GM12878 (cell line): ENCODE data around the gene RACK1. TPM values are rescaled to one million over a fixed set of nuclear protein-coding genes. Genes with fewer than 3 reads are reported as not detected.

Experiments
- CREB1 ChIP-seq: IDR thresholded peaks from 2 replicates; pipeline ENCODE4 v1.6.1; 2012; ENCODE audit warnings: low read depth, mild to moderate bottlenecking, inconsistent platforms
- CUX1 ChIP-seq: IDR thresholded peaks from 2 replicates; pipeline ENCODE4 v1.6.1; 2012; ENCODE audit warnings: improper control_type of control experiment, low read depth, low read length; ENCODE audit not compliant: insufficient replicate concordance
- FOS ChIP-seq: IDR thresholded peaks from 3 replicates; pipeline ENCODE4 v1.6.1; 2011; ENCODE audit warnings: borderline replicate concordance; ENCODE audit not compliant: insufficient read length; ENCODE audit errors: extremely low read depth
- FOXK2 ChIP-seq: fragments of 450-650 bp; IDR thresholded peaks from 2 replicates; pipeline ENCODE4 v1.6.1; 2017; ENCODE audit warnings: mild to moderate bottlenecking, moderate library complexity
- GATAD2B ChIP-seq: fragments of 450-650 bp; conservative IDR thresholded peaks from 2 replicates; pipeline ENCODE4 v1.6.1; 2017; ENCODE audit warnings: low read depth, mild to moderate bottlenecking, moderate library complexity
- HDAC2 ChIP-seq: fragments of 200-600 bp; sonication (generic); IDR thresholded peaks from 2 replicates; pipeline ENCODE4 v1.6.1; 2017
- HDAC6 ChIP-seq: fragments of 200-600 bp; sonication (generic); IDR thresholded peaks from one replicate; pipeline ENCODE4 v1.8.0; 2017; ENCODE audit warnings: antibody characterized with exemption; ENCODE audit not compliant: unreplicated experiment
- NR2F1 ChIP-seq: fragments of 450-650 bp; conservative IDR thresholded peaks from 2 replicates; pipeline ENCODE4 v1.6.1; 2017; ENCODE audit warnings: mild to moderate bottlenecking
- RELA ChIP-seq: fragments of 450-650 bp; IDR thresholded peaks from 2 replicates; pipeline ENCODE4 v1.8.0; 2014; ENCODE audit warnings: borderline replicate concordance; ENCODE audit not compliant: partially characterized antibody
- TCF12 ChIP-seq: IDR thresholded peaks from 2 replicates; pipeline ENCODE4 v1.6.1; 2011; ENCODE audit warnings: low read depth, mild to moderate bottlenecking, low read length
- ZNF207 ChIP-seq: fragments of 450-650 bp; IDR thresholded peaks from 2 replicates; pipeline ENCODE4 v1.6.1; 2014; ENCODE audit warnings: antibody characterized with exemption, mild to moderate bottlenecking, borderline replicate concordance
- ZZZ3 ChIP-seq: IDR thresholded peaks from 2 replicates; pipeline ENCODE4 v1.6.1; 2011; ENCODE audit warnings: low read depth; ENCODE audit not compliant: control insufficient read depth, insufficient read length
- polyA plus RNA-seq, 11 experiments: library from polyadenylated mRNA; depleted of rRNA in 4 of 11; unstranded in 6 of 11; stranded (reverse) in 5 of 11; fragments of >200 nt; fragmentation: Nextera tagmentation in 4 of 11; fragmentation: Illumina TruSeq in 1 of 11; extraction: Ambion mirVana in 4 of 11; extraction: Trizol in 1 of 11; gene quantifications; 1 replicate in 1 of 11; 2 replicates in 10 of 11; pipeline versions ENCODE4 v1.2.1 to v1.2.3, GENCODE V29; 2011 to 2016; ENCODE audit warnings: inconsistent platforms in 2 of 11, missing spikeins in 2 of 11, low read depth in 1 of 11
- total RNA-seq, 4 experiments: library from RNA; depleted of rRNA in 3 of 4; stranded (reverse); fragments of >200 nt in 3 of 4; fragmentation: Illumina TruSeq in 1 of 4; extraction: Trizol in 1 of 4; gene quantifications; 2 replicates each; pipeline versions ENCODE4 v1.2.1 to v1.2.3, GENCODE V29; 2013 to 2021
- TF ChIP-seq, protein P1 (sequence below): fragments of 450-650 bp; IDR thresholded peaks from 2 replicates; pipeline ENCODE4 v1.6.1; 2016; ENCODE audit warnings: mild to moderate bottlenecking
- TF ChIP-seq, protein P2 (sequence below): fragments of 450-650 bp; IDR thresholded peaks from 2 replicates; pipeline ENCODE4 v1.6.1; 2016; ENCODE audit warnings: mild to moderate bottlenecking
- TF ChIP-seq, protein P3 (sequence below): IDR thresholded peaks from 2 replicates; pipeline ENCODE4 v1.6.1; 2012; ENCODE audit warnings: low read depth, low read length, improper control_type of control experiment
- TF ChIP-seq, protein P4 (sequence below): fragments of 450-650 bp; IDR thresholded peaks from 2 replicates; pipeline ENCODE4 v1.6.1; 2017; ENCODE audit warnings: low read depth, mild to moderate bottlenecking, moderate library complexity

Gene RACK1
- total and polyA plus RNA-seq, 10 of the 15 experiments (the other 5 are each of a cell fraction or from before 2014, with no cell fraction given), result 1,365 to 6,584 (median 4,167) TPM

DNA sequence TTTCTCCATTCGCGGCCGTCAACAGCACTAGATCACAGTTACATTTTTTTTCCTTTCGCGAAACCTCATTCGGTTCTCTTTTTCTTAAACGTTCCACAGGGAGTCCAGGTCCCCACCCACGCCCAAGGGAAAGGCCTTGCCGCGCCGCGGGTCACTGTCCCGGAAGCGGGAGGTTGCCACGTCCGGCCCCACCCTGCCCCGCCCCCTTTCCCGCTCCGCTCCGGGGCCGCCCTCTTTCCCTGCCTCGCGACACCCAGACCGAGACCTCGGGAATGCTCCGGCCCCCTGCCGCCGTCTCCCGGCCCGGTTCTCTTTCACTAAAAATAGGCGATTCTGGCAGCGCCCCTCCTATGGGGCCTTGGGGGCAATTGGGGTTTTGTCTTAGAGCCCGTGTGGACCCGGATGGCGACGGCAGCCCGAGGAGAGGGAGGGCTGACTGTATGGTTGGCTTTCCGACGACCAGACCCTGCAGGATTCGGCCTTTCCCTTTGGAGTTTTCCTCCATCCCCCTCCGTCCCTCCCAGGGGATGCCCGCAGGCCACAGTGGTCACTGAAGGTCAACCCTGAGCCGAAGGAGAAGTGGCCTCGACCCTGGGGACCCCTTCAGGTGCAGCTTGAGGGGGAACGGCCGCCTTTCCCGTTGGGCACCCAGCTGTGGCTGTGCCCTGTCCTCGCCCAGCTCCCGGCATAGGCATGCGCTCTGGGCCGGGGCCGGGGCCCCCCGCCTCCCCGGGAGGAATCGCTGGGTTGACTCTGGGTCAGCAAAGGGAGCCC, 2.8 kb upstream of the RACK1 start (continued):
- TF ChIP-seq FOS, result no peak
- TF ChIP-seq RELA, result no peak
- no peak for TF ChIP-seq CUX1
- peak; percentile 62; the same call in 1 of the 2 replicates for TF ChIP-seq CREB1
- TF ChIP-seq NR2F1, result peak; percentile 85
- no peak for TF ChIP-seq HDAC6
- peak; percentile 70 for TF ChIP-seq GATAD2B
- TF ChIP-seq ZZZ3, result no peak
- peak; percentile 7; the same call in 1 of the 2 replicates for TF ChIP-seq TCF12
- TF ChIP-seq, protein P1, sequence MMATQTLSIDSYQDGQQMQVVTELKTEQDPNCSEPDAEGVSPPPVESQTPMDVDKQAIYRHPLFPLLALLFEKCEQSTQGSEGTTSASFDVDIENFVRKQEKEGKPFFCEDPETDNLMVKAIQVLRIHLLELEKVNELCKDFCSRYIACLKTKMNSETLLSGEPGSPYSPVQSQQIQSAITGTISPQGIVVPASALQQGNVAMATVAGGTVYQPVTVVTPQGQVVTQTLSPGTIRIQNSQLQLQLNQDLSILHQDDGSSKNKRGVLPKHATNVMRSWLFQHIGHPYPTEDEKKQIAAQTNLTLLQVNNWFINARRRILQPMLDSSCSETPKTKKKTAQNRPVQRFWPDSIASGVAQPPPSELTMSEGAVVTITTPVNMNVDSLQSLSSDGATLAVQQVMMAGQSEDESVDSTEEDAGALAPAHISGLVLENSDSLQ, result no peak
- TF ChIP-seq, protein P2, sequence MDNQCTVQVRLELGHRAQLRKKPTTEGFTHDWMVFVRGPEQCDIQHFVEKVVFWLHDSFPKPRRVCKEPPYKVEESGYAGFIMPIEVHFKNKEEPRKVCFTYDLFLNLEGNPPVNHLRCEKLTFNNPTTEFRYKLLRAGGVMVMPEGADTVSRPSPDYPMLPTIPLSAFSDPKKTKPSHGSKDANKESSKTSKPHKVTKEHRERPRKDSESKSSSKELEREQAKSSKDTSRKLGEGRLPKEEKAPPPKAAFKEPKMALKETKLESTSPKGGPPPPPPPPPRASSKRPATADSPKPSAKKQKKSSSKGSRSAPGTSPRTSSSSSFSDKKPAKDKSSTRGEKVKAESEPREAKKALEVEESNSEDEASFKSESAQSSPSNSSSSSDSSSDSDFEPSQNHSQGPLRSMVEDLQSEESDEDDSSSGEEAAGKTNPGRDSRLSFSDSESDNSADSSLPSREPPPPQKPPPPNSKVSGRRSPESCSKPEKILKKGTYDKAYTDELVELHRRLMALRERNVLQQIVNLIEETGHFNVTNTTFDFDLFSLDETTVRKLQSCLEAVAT, result 0 out of 2 replicates have a peak, but pooled peaks have one; percentile 48
- TF ChIP-seq, protein P3, sequence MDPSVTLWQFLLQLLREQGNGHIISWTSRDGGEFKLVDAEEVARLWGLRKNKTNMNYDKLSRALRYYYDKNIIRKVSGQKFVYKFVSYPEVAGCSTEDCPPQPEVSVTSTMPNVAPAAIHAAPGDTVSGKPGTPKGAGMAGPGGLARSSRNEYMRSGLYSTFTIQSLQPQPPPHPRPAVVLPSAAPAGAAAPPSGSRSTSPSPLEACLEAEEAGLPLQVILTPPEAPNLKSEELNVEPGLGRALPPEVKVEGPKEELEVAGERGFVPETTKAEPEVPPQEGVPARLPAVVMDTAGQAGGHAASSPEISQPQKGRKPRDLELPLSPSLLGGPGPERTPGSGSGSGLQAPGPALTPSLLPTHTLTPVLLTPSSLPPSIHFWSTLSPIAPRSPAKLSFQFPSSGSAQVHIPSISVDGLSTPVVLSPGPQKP, result 0 out of 2 replicates have a peak, but pooled peaks have one; percentile 45
- TF ChIP-seq, protein P4, sequence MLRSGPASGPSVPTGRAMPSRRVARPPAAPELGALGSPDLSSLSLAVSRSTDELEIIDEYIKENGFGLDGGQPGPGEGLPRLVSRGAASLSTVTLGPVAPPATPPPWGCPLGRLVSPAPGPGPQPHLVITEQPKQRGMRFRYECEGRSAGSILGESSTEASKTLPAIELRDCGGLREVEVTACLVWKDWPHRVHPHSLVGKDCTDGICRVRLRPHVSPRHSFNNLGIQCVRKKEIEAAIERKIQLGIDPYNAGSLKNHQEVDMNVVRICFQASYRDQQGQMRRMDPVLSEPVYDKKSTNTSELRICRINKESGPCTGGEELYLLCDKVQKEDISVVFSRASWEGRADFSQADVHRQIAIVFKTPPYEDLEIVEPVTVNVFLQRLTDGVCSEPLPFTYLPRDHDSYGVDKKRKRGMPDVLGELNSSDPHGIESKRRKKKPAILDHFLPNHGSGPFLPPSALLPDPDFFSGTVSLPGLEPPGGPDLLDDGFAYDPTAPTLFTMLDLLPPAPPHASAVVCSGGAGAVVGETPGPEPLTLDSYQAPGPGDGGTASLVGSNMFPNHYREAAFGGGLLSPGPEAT, result 0 out of 2 replicates have a peak, but pooled peaks have one; percentile 74
- TF ChIP-seq HDAC2, result no peak
- no peak for TF ChIP-seq ZNF207
- TF ChIP-seq FOXK2, result peak; percentile 70; the same call in 1 of the 2 replicates
